ENCODE measurements around the gene ATPAF1.

DNA sequence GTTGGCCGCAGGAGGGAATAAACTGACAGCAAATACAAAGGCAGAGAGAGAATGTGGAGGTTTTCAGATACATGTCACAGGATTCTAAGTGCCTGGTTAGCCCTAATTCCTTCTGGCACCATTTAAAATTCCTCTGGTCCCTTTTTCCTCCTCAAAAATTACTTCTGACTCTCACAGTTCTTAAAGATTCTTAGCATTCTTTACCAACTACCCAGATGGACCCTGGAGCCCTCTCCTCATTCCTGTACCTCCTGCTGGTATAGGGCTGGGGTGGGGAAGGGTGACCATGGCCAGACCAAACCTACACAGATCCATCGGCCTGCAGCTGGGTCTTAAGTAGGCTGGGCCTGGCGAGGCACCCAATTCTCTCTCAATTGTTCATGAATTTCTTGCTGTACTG is 71.3 kb downstream of the ATPAF1 start:
- TF ChIP-seq TAF1 (IDR thresholded peaks at IDR 0.05; ENCODE audit: borderline replicate concordance, low read depth, low read length) (no peak), NFIC (IDR thresholded peaks at IDR 0.05; ENCODE audit: borderline replicate concordance) (no peak)
